IMR-90 (cell line): Measurements from ENCODE around the gene TMIGD1.

Experiments used
- CEBPB ChIP-seq: IDR thresholded peaks from 2 replicates; pipeline ENCODE4 v1.6.1; 2012; ENCODE audit warnings: low read depth, low read length, improper control_type of control experiment
- CTCF ChIP-seq: conservative IDR thresholded peaks from 2 replicates; pipeline ENCODE4 v1.5.1; 2012; ENCODE audit warnings: mild to moderate bottlenecking, low read depth, low read length, improper control_type of control experiment
- FOS ChIP-seq: fragments of 150-350 bp; IDR thresholded peaks from 2 replicates; pipeline ENCODE4 v1.6.1; 2016; ENCODE audit warnings: low read depth, low read length

GRCh38 chr17:30337393-30337999 is 3.6 kb upstream of the TMIGD1 start:
- TF ChIP-seq CTCF (no peak), FOS (no peak), CEBPB (no peak)
